GM12873 (cell line): ENCODE measurements around the gene RHOF.

Experiments used
- TF ChIP-seq, protein P1 (sequence below): IDR thresholded peaks from 2 replicates; pipeline ENCODE4 v1.5.1; 2012; ENCODE audit warnings: low read depth, mild to moderate bottlenecking, moderate library complexity, low read length, control low read depth; ENCODE audit not compliant: insufficient read depth; ENCODE audit errors: missing control alignments

The RHOF gene

DNA sequence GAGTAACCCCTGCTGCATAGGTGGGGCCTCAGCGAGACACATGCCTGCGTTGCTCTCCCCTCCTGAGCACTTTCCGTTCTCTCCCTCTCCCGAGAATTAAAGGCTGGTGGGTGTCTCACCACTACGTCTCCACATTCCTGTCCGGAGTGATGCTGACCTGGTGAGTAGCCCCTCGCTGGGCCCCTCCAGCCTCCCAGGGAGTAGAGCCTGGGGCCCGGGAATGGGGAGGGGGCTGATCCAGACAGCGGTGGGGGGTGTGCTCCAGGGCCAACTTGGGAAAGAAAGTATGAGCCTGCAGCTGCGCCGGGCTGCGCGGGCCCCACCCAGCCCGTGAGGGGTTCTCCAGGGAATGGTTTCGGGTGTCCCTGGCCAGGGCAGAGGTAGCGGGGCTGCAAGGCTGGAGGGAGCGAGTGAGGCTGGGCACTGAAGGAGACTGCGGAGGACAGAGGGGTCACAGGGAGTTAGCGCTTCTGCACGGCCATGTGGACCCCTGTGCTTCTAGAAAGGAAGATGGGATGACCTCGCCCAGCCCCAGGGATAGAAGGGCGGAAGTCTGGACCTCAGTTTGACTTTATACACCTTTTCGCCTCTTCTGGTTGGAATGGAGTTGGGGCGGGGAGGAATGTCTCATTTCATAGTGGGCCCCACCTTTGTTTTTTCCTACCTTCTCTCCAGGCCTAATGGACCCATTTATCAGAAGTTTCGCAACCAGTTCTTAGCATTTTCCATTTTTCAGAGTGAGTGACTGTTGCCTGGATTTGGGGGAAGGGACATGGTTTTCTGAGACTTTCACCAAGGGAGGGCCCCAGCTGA, 22.5 kb downstream of the RHOF start:
- TF ChIP-seq, protein P1, sequence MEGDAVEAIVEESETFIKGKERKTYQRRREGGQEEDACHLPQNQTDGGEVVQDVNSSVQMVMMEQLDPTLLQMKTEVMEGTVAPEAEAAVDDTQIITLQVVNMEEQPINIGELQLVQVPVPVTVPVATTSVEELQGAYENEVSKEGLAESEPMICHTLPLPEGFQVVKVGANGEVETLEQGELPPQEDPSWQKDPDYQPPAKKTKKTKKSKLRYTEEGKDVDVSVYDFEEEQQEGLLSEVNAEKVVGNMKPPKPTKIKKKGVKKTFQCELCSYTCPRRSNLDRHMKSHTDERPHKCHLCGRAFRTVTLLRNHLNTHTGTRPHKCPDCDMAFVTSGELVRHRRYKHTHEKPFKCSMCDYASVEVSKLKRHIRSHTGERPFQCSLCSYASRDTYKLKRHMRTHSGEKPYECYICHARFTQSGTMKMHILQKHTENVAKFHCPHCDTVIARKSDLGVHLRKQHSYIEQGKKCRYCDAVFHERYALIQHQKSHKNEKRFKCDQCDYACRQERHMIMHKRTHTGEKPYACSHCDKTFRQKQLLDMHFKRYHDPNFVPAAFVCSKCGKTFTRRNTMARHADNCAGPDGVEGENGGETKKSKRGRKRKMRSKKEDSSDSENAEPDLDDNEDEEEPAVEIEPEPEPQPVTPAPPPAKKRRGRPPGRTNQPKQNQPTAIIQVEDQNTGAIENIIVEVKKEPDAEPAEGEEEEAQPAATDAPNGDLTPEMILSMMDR, result no peak

DNA sequence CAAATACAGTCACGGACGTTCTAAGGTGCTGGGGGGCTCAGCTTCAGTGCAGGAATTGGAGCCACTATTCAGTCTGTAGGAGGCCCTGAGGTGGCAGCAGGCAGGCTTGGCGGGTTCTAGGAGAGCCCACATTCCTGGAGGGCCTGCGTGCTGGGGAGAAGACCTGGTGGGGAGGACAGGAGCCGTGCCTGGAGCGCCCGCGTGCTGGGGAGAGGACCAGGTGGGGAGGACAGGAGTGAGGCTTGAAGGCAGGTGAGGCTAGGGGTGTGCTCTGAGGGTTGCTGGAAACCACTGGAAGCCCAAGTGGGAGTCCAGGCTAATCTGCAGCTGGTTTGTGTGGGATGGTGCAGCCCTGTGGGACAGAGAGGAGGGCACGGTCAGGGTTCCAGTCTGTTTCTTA, 23.1 kb downstream of the RHOF start:
- TF ChIP-seq, protein P1, result no peak

DNA sequence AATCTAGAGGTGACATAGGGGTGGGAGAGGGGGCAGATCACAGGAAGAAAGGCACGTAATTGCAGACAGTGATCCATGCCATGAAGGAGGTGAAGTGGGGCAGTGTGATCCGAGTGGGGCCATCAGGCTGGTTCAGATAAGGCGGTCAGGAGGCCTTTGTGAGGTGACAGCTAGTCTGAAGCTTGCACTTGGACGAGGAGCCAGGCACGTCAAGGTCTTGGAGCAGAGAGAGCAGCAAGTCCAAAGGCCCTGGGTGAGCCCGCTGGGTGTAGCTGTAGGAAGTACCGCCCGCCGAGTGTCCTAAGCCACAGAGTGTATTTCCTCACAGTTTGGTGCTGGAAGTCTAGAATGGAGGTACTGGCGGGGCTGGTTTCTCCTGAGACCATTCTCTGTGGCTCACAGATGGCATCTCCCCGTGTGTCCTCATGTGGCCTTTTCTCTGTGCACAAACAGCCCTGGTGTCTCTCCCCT, 23.6 kb downstream of the RHOF start:
- TF ChIP-seq, protein P1, result no peak

DNA sequence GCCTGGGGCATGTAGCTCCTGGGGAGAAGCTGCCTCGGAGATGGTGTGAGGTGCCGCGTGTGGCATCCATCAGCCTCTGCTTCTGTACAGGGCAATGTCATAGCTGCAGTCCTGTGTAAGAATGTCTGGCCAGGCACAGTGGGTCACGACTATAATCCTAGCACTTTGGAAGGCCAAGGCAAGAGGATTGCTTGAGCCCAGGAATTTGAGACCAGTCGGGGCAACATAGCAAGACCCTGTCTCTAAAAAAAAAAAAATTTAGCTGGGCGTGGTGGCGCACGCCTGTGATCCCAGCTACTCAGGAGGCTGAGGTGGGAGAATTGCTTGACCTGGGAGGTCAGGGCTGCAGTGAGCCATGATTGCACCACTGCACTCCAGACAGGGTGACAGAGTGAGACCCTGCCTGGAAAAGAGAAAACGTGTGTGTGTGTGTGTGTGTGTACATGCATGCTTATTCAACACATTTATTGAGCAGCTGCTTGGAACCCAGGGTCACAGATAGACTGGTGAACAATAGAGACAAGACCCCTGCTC, 24.1 kb downstream of the RHOF start:
- TF ChIP-seq, protein P1, result no peak

DNA sequence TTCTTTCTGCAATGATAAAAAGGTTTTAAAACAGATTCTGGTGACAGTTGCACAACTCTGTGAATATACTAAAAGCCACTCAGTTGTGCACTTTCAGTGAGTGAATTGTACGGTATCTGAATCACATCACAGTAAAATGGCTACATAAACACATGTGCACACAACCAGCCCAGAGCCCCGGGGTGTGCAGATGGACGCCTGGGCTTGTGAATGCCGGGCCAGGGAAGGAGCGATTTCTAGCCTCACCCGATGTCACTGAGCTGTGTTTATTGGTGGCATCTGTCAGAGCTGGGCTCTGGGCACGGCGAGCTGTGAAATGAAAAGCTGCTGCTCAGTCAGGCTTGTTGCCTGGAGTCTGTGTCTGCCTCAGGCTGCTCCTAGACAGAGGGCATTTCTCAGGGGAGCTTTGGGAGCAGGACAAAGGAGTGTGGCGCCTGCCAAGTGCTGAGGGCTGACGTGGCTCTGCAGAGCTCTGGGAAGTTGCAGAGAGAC, 25.9 kb downstream of the RHOF start:
- TF ChIP-seq, protein P1, result no peak

DNA sequence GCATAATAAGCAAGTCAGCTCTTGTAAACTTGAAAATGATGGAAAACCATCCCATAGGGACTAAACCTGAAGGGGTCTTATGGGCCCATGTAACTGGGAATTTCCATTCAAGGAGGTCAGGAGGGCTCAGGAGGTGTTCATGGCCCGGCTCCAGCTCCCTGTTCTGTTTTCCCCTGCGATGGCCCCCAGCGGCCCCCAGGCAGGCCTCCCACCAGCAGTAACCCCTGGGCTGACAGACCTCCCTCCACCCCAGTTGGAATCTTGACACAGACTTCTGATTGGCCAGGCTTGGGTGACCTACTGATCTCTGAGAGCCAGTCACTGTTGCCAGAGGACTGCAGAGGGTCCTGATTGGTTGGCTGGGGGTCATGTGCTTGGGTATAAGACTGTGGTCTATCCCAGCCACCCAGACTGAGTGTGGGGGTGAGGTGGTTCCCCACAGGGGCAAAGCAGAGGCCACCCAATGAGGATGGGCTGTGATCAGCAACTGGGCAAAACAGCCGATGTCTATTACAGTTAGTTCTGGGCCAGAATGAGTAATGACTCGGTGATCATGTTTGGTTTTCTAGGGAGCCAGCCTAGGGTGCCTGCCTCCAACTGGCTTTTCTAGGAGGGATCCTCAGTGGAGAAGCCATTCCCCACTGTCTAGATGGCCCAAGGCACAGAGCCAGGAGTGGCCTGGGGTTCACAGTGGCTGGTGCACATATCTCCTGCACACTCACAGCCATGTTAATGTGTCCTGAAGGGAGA, 27.0 kb downstream of the RHOF start:
- TF ChIP-seq, protein P1, result no peak

DNA sequence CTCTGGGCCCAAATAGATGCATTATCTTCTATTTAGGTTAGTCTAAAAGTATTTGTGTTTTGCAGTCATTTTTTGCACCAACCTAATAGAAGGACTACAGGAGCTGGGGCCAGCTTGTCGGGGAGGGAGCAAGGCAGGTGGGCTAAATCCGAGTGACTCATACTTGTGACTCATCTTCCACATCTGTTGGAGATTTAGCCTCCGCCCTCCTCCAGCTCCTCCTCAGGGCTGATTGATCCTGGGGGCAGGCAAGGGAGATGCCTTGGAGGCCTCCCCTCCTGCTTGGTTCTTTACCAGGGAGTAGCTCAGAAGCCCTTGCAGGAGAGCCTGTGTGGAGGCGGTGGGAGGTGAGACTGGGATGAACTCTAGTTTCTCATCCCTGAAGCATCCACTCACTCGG, 27.9 kb downstream of the RHOF start:
- TF ChIP-seq, protein P1, result no peak
